C1 segment of cervical spinal cord (tissue), 14 donors: ENCODE data around the gene MRPL34.
"Not testable (repeated sequence)": the region's sequence is repeated elsewhere in the genome, so short reads cannot be mapped to it uniquely, and the experiment has no call there.

ENCODE experiments used
- DNase-seq, 14 donors: peaks; one replicate each; lab custom pipeline; 2025; lab: John Stamatoyannopoulos, UW

Gene MRPL34

DNA sequence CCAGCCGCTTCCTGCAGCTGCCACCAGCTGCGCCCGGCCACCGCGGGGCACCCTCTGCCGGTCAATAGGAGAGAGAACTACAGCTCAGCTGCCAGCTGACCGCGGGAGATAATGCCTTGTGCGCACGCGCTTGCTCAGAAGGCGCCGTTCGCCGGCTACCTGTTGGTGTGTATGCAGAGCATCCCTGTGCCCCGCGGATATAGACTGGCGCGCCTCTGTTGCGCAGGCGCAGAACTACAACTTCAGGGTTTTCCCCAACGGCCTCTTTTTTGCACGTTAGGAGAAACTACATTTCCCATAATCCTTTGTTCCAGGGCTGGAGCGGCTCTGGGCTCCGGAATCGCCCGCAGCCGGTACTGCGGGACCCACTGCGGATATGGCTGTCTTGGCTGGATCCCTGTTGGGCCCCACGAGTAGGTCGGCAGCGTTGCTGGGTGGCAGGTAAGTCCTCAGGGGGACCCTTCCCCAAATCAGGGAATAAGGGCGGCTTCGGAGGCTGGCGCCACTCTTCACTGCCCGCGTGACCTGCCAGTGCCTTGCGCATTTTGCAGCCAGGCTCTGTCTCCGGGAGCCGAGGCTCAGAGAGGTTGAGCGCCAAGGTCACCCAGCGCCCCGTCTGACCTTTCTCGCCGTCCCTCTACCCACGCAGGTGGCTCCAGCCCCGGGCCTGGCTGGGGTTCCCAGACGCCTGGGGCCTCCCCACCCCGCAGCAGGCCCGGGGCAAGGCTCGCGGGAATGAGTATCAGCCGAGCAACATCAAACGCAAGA is at the start of gene MRPL34:
MRPL34 (plus strand) TSS at position 356 of the 768 bp plus-strand sequence; CDS start at position 377, 21 bp downstream.
- peak; percentile 65 to 98 (median 95) for DNase-seq

DNA sequence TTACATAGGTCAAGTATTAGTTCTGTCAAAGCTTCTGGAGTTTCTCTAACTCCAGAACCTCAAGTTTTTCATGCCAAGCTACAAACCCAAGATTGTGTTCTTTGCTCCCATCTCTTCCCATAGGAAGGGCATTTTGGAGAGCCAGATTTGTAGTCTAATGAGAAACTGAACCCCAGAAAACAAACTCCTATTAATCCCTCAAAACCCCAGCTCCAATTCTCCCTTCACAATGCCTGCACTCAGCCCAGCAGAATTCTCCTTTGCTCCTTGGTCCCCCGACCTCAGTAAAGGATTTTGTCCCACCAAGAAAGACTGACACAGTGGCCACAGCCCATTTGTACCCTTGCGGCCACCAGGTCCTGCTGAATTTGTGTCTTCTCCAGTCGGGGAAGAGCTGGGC is 49.5 kb upstream of the MRPL34 start:
- no peak for DNase-seq

DNA sequence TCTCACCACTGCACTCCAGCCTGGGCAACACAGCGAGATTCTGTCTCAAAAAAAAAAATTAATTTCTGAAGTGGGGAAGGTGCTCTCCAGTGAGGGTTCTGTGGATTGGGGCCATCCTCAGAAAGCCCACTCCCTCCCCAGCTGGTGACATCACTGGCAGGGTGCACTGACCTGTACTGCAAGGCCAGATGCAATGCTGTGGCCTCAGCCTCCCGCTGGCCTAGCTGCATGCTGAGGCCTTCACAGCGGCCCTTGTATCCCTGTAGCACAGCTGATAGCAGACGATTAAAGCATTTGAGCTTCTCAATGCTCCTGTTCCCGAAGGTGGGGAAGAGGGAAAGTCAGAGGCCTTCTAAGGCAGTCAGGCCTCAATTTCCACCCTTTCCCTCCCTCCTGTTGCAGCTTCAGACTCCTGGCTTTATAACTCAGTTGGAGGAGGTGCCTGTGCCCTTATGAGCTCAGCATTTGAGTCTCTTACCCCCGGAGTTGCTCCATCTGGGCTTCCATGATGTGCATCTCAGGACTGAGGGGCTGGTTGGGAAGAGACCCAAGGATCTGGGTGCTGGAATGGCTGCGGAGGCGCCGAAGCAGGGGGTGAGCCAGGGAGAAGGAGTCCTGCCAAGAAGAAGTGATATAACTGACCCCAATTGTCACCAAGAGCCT is 46.4 kb upstream of the MRPL34 start:
- no peak for DNase-seq

DNA sequence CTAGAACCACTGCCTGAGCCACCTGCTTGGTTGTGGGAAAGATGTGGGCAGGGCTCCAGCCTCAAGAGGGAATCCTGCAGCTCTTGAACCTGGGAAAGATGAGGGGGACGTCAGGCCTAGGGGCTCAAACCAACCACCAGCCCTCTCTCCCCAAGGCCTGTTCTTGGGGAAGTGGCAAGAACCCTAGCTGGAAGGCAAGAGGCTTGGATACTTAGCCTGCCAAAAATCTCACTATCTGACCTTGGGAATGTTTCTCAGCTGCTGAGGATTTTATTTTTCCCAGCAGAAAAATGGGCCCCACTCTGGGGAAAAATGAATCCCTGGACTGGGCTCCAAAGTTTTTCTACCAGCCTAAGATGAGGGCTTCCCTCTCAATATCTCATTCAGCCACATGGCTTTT is 45.7 kb upstream of the MRPL34 start:
- no peak for DNase-seq

GRCh38 chr19:17260842-17261325 is 44.8 kb upstream of the MRPL34 start:
- peak in 10 of 14 donors; percentile 15 to 53 (median 26) for DNase-seq

GRCh38 chr19:17262557-17262956 is 43.1 kb upstream of the MRPL34 start:
- DNase-seq = no peak

- DNase-seq = no peak
Measured at GRCh38 chr19:17263712-17264640, 41.7 kb upstream of the MRPL34 start.

DNA sequence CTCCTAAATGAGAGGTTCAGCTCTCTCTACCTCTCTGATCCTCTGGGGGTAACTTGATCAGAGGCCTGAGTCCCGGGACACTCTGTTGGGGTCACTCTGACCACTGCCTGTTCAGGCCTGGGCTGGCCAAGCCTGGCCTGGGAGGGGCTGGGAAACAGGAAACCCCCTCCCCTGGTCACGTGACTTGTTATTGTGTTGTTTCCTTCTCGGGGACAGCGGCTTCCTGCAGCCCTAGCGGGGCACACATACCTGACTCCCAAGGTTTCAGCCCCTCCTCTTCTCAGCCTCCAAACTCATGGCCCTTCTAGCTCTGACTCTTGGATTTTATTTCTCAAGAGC is 41.1 kb upstream of the MRPL34 start, which contains the start of gene USHBP1:
USHBP1 (minus strand) TSS at position 105 of the 339 bp plus-strand sequence. CDS start 446 bp downstream, outside the sequence.
- DNase-seq = no peak

GRCh38 chr19:17266026-17266425 is 39.6 kb upstream of the MRPL34 start:
- no peak for DNase-seq

DNA sequence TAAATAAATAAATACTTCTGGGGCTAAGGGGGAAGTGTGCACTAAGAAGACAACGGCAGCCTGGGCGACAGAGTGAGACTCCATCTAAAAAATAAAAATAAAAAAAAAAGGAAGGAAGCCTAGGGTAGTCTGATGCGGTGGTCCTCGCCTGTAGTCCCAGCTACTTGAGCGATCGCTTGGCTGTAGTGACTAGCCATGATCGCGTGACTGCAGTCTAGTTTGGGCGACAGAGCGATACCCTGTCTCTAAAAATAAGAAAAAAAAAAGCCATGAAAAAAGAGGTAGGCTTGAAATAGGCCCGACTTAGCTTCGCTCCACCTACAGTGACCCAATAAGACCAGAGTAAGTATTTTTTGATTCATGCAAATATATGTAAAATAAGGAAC is 39.1 kb upstream of the MRPL34 start:
- DNase-seq = no peak

GRCh38 chr19:17266975-17267788 is 38.5 kb upstream of the MRPL34 start, which contains the start of gene BABAM1:
BABAM1 (plus strand) TSS chr19:17267443; CDS start chr19:17268807, 1,364 bp downstream.
- peak; percentile 73 to 100 (median 94) for DNase-seq

GRCh38 chr19:17268754-17269153 is 36.9 kb upstream of the MRPL34 start:
- no peak for DNase-seq

- DNase-seq = not testable (repeated sequence)
Measured at GRCh38 chr19:17274892-17275291, 30.8 kb upstream of the MRPL34 start.

DNA sequence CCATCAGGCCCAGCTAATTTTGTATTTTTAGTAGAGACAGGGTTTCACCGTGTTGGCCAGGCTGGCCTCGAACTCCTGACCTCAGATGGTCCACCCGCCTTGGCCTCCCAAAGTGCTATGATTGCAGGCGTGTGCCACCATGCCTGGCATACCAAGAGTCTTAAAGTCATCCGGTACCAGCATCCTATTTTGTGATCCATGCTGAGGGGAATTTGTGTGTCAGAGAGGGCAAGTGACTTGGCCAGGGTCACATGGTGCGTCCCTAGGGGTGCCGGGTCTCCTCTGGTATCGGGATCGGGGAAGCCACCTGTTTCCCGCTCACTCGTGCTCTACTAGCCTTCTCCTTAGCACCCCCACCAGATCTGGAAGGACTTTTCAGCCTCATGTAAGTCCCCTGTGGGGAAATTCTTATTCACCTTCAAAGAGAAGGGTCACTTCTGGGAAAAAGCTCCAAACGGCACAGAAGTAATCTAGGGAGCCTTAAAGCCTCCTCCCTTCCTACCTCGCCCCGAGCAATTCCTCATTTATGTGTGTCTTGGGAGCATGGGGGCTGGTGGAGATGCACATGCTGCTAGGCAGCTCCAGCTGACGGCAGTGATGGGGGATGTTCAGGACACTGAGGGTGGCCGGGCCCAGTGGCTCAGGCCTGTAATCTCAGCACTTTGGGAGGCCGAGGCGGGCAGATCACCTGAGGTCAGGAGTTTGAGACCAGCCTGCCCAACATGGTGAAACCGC is 30.1 kb upstream of the MRPL34 start:
- DNase-seq = no peak

DNA sequence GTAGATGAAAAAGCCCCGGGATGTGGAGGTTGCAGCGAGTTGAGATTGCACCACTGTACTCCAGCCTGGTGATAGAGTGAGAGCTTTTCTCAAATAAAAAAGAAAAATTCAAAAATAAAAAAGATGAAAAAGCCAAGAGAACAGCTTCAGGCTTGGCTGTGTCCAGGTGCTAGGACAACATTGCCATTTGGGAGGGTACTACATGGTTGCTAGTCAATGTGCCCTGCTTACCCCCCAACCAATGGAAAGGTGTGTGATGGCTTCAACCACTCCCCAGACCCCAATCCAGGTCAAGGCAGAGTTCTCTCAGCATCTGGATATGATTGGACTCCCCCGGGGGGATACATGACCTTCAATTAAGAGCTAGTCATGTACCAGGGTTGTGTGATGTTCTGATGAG is 26.2 kb upstream of the MRPL34 start:
- no peak for DNase-seq

- peak in 5 of 14 donors; percentile 12 to 44 (median 19) for DNase-seq
Measured at GRCh38 chr19:17281391-17282304, 24.0 kb upstream of the MRPL34 start, which contains the start of gene ANKLE1. ANKLE1 (plus strand) TSS chr19:17281901; CDS start chr19:17281921, 20 bp downstream.

DNA sequence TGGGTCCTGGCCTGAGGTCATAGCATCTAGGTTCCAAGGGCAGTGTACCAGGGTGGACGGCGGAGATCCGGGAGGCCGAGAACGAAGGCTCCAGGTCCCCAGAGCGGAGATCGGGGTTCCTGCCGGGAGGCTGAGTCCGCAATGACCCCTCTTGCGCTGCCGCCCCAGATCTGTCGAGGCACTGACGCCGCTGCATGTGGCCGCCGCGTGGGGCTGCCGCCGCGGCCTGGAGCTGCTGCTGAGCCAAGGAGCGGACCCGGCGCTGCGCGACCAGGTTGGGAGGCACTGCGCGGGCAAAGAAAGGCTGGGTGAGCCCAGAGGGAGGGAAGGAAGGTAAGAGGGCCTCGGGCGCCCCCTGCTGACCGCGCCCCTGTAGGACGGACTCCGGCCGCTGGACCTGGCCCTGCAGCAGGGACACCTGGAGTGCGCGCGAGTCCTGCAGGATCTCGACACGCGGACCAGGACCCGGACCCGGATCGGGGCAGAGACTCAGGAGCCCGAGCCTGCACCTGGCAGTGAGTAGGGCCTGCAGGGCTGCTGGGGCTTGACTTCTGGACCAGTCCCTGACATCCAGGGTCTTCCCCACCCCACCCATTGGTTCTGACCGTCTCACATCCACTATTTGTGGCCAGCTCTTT is 23.1 kb upstream of the MRPL34 start:
- DNase-seq = peak in 13 of 14 donors; percentile 17 to 75 (median 29)

DNA sequence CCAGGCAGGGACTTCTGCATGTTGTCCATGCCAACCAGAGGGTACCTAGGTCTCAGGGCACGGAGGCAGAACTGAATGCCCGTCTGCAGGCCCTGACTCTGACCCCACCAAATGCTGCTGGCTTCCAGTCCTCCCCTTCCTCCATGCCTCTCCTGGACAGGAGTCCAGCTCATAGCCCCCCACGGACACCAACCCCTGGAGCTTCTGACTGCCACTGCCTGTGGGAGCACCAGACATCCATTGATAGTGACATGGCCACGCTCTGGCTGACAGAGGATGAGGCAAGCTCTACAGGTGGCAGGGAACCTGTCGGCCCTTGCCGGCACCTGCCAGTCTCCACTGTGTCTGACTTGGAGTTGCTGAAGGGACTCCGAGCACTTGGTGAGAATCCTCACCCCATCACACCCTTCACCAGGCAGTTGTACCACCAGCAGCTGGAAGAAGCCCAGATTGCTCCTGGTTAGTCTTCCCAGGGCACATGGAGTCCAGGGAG is 22.1 kb upstream of the MRPL34 start:
- no peak for DNase-seq
